HepG2 (cell line): ENCODE results near the gene CAPN9. TPM values are rescaled to one million over a fixed set of nuclear protein-coding genes. Genes with fewer than 3 reads are reported as not detected.
A peak's percentile ranks its signal among the peaks of the same experiment; 100 is the strongest.

ENCODE experiments used
- EZH2 ChIP-seq: conservative IDR thresholded peaks from 2 replicates; pipeline ENCODE4 v1.6.1; 2012; ENCODE audit warnings: mild to moderate bottlenecking, low read depth, low read length, moderate library complexity
- FOXM1 ChIP-seq: sonication (generic); formaldehyde crosslinking; IDR thresholded peaks from 2 replicates; pipeline ENCODE4 v1.5.0; 2020; ENCODE audit warnings: missing genetic modification reagents
- HNF4A ChIP-seq: sonication (generic); formaldehyde crosslinking; IDR thresholded peaks from 2 replicates; pipeline ENCODE4 v1.4.0; 2020; ENCODE audit warnings: missing genetic modification reagents
- HNF4G ChIP-seq, 2 experiments: sonication (generic) in 1 of 2; formaldehyde crosslinking in 1 of 2; IDR thresholded peaks; 2 replicates each; pipeline versions ENCODE4 v1.4.0 to v1.6.1; 2011 to 2020; ENCODE audit warnings: borderline replicate concordance in 2 of 2, low read depth in 2 of 2, mild to moderate bottlenecking in 2 of 2, low read length in 1 of 2, missing genetic modification reagents in 1 of 2, moderate library complexity in 1 of 2
- KAT7 ChIP-seq: IDR thresholded peaks from 2 replicates; pipeline ENCODE4 v1.6.1; 2018; ENCODE audit warnings: borderline replicate concordance, missing compliant biosample characterization
- POLR2G ChIP-seq: fragments of 200-400 bp; formaldehyde crosslinking; IDR thresholded peaks from 2 replicates; pipeline ENCODE4 v1.6.1; 2018; ENCODE audit warnings: mild to moderate bottlenecking, low read depth, low read length, moderate library complexity
- SALL1 ChIP-seq: sonication (generic); formaldehyde crosslinking; IDR thresholded peaks from 2 replicates; pipeline ENCODE4 v1.8.0; 2022; ENCODE audit warnings: mild to moderate bottlenecking, missing genetic modification reagents
- SYNCRIP ChIP-seq: fragments of 200-400 bp; formaldehyde crosslinking; IDR thresholded peaks from 2 replicates; pipeline ENCODE4 v1.6.1; 2018; ENCODE audit warnings: mild to moderate bottlenecking, low read depth, low read length; ENCODE audit not compliant: insufficient read depth
- ZBTB20 ChIP-seq: sonication (generic); formaldehyde crosslinking; IDR thresholded peaks from 2 replicates; pipeline ENCODE4 v1.8.1; 2023; ENCODE audit warnings: missing genetic modification reagents, low read depth, mild to moderate bottlenecking, borderline replicate concordance
- ZFP36 ChIP-seq: fragments of 150-350 bp; IDR thresholded peaks from 2 replicates; pipeline ENCODE4 v1.6.1; 2018; ENCODE audit warnings: borderline replicate concordance, low read length, low read depth; ENCODE audit not compliant: partially characterized antibody
- ZNF12 ChIP-seq: sonication (generic); formaldehyde crosslinking; IDR thresholded peaks from 2 replicates; pipeline ENCODE4 v1.5.0; 2020; ENCODE audit warnings: missing genetic modification reagents
- ZNF430 ChIP-seq: sonication (generic); formaldehyde crosslinking; IDR thresholded peaks from 2 replicates; pipeline ENCODE4 v1.9.0; 2021; ENCODE audit warnings: mild to moderate bottlenecking, missing genetic modification reagents
- ZNF580 ChIP-seq: IDR thresholded peaks from 2 replicates; pipeline ENCODE4 v1.6.1; 2016; ENCODE audit warnings: low read depth, borderline replicate concordance
- ZNF879 ChIP-seq: sonication (generic); formaldehyde crosslinking; IDR thresholded peaks from 2 replicates; pipeline ENCODE4 v1.8.1; 2023; ENCODE audit warnings: missing genetic modification reagents
- polyA plus RNA-seq, 8 experiments: library from polyadenylated mRNA; depleted of rRNA in 3 of 8; stranded (reverse) in 7 of 8; unstranded in 1 of 8; fragments of >200 nt; fragmentation: Illumina TruSeq in 4 of 8; extraction: Trizol in 4 of 8; gene quantifications; 2 replicates each; pipeline versions ENCODE4 v1.2.1 to v1.2.3, GENCODE V29; 2011 to 2016; ENCODE audit warnings: low read depth in 4 of 8, missing spikeins in 1 of 8, mixed read lengths in 1 of 8; ENCODE audit not compliant: insufficient read depth in 1 of 8
- total RNA-seq, 5 experiments: library from RNA; depleted of rRNA; stranded (reverse); fragments of >200 nt; fragmentation: Illumina TruSeq; extraction: Trizol; gene quantifications; 2 replicates each; pipeline ENCODE4 v1.2.3, GENCODE V29; 2016; ENCODE audit warnings: low read depth in 1 of 5
- TF ChIP-seq, protein P1 (sequence below): sonication (generic); formaldehyde crosslinking; IDR thresholded peaks from 2 replicates; pipeline ENCODE4 v1.5.0; 2020; ENCODE audit warnings: missing genetic modification reagents
- TF ChIP-seq, protein P2 (sequence below): sonication (generic); formaldehyde crosslinking; IDR thresholded peaks from 2 replicates; pipeline ENCODE4 v1.4.0; 2020; ENCODE audit warnings: missing genetic modification reagents
- TF ChIP-seq, protein P3 (sequence below): IDR thresholded peaks from 2 replicates; pipeline ENCODE4 v1.6.1; 2018; ENCODE audit warnings: missing genetic modification reagents
- TF ChIP-seq, protein P4 (sequence below): sonication (generic); formaldehyde crosslinking; IDR thresholded peaks from 2 replicates; pipeline ENCODE4 v1.5.0; 2020; ENCODE audit warnings: missing genetic modification reagents

Gene CAPN9
- total and polyA plus RNA-seq, 2 of the 13 experiments (the other 11 are each of a cell fraction or from before 2014, with no cell fraction given), result 0.04 to 0.31 TPM

- TF ChIP-seq SYNCRIP, result no peak
- TF ChIP-seq HNF4A, result peak; percentile 79
- TF ChIP-seq, protein P1, sequence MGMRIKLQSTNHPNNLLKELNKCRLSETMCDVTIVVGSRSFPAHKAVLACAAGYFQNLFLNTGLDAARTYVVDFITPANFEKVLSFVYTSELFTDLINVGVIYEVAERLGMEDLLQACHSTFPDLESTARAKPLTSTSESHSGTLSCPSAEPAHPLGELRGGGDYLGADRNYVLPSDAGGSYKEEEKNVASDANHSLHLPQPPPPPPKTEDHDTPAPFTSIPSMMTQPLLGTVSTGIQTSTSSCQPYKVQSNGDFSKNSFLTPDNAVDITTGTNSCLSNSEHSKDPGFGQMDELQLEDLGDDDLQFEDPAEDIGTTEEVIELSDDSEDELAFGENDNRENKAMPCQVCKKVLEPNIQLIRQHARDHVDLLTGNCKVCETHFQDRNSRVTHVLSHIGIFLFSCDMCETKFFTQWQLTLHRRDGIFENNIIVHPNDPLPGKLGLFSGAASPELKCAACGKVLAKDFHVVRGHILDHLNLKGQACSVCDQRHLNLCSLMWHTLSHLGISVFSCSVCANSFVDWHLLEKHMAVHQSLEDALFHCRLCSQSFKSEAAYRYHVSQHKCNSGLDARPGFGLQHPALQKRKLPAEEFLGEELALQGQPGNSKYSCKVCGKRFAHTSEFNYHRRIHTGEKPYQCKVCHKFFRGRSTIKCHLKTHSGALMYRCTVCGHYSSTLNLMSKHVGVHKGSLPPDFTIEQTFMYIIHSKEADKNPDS (CRISPR knock-in tag), result no peak
- peak; percentile 44; the same call in 1 of the 2 replicates for TF ChIP-seq HNF4G (IDR thresholded peaks at IDR 0.05; ENCODE audit: borderline replicate concordance, low read depth, low read length)
- no peak for TF ChIP-seq HNF4G (CRISPR knock-in tag; IDR thresholded peaks at IDR 0.05; ENCODE audit: borderline replicate concordance, low read depth)
- TF ChIP-seq, protein P2, sequence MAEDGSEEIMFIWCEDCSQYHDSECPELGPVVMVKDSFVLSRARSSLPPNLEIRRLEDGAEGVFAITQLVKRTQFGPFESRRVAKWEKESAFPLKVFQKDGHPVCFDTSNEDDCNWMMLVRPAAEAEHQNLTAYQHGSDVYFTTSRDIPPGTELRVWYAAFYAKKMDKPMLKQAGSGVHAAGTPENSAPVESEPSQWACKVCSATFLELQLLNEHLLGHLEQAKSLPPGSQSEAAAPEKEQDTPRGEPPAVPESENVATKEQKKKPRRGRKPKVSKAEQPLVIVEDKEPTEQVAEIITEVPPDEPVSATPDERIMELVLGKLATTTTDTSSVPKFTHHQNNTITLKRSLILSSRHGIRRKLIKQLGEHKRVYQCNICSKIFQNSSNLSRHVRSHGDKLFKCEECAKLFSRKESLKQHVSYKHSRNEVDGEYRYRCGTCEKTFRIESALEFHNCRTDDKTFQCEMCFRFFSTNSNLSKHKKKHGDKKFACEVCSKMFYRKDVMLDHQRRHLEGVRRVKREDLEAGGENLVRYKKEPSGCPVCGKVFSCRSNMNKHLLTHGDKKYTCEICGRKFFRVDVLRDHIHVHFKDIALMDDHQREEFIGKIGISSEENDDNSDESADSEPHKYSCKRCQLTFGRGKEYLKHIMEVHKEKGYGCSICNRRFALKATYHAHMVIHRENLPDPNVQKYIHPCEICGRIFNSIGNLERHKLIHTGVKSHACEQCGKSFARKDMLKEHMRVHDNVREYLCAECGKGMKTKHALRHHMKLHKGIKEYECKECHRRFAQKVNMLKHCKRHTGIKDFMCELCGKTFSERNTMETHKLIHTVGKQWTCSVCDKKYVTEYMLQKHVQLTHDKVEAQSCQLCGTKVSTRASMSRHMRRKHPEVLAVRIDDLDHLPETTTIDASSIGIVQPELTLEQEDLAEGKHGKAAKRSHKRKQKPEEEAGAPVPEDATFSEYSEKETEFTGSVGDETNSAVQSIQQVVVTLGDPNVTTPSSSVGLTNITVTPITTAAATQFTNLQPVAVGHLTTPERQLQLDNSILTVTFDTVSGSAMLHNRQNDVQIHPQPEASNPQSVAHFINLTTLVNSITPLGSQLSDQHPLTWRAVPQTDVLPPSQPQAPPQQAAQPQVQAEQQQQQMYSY (CRISPR knock-in tag), result peak; percentile 94
- TF ChIP-seq ZFP36, result no peak
- TF ChIP-seq, protein P3, sequence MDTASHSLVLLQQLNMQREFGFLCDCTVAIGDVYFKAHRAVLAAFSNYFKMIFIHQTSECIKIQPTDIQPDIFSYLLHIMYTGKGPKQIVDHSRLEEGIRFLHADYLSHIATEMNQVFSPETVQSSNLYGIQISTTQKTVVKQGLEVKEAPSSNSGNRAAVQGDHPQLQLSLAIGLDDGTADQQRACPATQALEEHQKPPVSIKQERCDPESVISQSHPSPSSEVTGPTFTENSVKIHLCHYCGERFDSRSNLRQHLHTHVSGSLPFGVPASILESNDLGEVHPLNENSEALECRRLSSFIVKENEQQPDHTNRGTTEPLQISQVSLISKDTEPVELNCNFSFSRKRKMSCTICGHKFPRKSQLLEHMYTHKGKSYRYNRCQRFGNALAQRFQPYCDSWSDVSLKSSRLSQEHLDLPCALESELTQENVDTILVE (CRISPR knock-in tag), result no peak
- TF ChIP-seq ZNF12 (CRISPR knock-in tag), result 0 out of 2 replicates have a peak, but pooled peaks have one; percentile 43
- TF ChIP-seq SALL1 (CRISPR knock-in tag), result peak; percentile 8; the same call in 1 of the 2 replicates
- TF ChIP-seq ZBTB20 (CRISPR knock-in tag), result no peak
- TF ChIP-seq EZH2, result no peak
- TF ChIP-seq, protein P4, sequence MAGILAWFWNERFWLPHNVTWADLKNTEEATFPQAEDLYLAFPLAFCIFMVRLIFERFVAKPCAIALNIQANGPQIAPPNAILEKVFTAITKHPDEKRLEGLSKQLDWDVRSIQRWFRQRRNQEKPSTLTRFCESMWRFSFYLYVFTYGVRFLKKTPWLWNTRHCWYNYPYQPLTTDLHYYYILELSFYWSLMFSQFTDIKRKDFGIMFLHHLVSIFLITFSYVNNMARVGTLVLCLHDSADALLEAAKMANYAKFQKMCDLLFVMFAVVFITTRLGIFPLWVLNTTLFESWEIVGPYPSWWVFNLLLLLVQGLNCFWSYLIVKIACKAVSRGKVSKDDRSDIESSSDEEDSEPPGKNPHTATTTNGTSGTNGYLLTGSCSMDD (CRISPR knock-in tag), result no peak
- no peak for TF ChIP-seq FOXM1 (CRISPR knock-in tag)
- TF ChIP-seq POLR2G, result no peak
- no peak for TF ChIP-seq ZNF430 (CRISPR knock-in tag)
- TF ChIP-seq ZNF580, result no peak
- TF ChIP-seq KAT7, result no peak
- no peak for TF ChIP-seq ZNF879 (CRISPR knock-in tag)
- TF ChIP-seq, all 625 proteins: peak for 7
Measured at GRCh38 chr1:230745071-230745470, 2.1 kb upstream of the CAPN9 start (continued).
